BE2C (cell line): ENCODE data around the gene GRIK1.

ENCODE experiments used
- DNase-seq: peaks from one replicate; pipeline ENCODE4 v3.0.0-alpha.2; 2020
- H3K27me3 ChIP-seq: fragments of 250-450 bp; sonication (Bioruptor Pico); 2 replicates; pipeline ENCODE4 v1.5.1; 2020; ENCODE audit warnings: mild to moderate bottlenecking
- H3K36me3 ChIP-seq: fragments of 250-450 bp; sonication (Bioruptor Pico); 2 replicates; pipeline ENCODE4 v1.5.1; 2020; ENCODE audit warnings: mild to moderate bottlenecking
- H3K4me1 ChIP-seq: fragments of 250-450 bp; sonication (Bioruptor Pico); 2 replicates; pipeline ENCODE4 v1.5.1; 2020
- H3K4me3 ChIP-seq: 2 replicates; pipeline ENCODE4 v1.5.1; 2011; ENCODE audit warnings: low read depth, low read length
- H3K9me3 ChIP-seq: fragments of 250-450 bp; sonication (Bioruptor Pico); 2 replicates; pipeline ENCODE4 v1.5.1; 2020
- TF ChIP-seq, protein P1 (sequence below): IDR thresholded peaks from 2 replicates; pipeline ENCODE4 v1.5.1; 2012; ENCODE audit warnings: mild to moderate bottlenecking, low read depth, low read length

Gene GRIK1

DNA sequence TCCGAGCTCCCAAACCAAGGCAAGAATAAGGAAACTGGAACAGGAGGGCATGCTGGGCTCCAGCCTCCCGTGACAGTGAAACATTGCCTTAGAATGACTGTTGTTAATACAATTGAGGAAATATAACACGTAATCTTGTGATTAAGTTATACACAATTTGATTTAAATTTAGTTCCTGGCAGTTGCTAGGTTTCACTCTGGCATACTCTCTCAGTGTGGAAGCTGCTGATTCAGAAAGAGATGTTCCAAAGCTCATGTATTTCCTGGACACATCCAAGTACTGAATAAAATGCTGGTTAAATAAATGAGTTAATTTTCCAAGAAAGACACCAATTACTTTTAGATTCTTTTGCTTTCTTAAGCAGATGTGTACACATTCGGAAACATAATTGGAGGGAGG lies 176.1 kb downstream of the GRIK1 start:
- Histone ChIP-seq H3K27me3 (no peaks in the 10 kb centered on the region), H3K36me3 (no peaks in the 10 kb centered on the region), H3K4me3 (no peak overlapping the region), H3K4me1 (no peaks in the 10 kb centered on the region), H3K9me3 (no peaks in the 10 kb centered on the region)
- TF ChIP-seq, protein P1, sequence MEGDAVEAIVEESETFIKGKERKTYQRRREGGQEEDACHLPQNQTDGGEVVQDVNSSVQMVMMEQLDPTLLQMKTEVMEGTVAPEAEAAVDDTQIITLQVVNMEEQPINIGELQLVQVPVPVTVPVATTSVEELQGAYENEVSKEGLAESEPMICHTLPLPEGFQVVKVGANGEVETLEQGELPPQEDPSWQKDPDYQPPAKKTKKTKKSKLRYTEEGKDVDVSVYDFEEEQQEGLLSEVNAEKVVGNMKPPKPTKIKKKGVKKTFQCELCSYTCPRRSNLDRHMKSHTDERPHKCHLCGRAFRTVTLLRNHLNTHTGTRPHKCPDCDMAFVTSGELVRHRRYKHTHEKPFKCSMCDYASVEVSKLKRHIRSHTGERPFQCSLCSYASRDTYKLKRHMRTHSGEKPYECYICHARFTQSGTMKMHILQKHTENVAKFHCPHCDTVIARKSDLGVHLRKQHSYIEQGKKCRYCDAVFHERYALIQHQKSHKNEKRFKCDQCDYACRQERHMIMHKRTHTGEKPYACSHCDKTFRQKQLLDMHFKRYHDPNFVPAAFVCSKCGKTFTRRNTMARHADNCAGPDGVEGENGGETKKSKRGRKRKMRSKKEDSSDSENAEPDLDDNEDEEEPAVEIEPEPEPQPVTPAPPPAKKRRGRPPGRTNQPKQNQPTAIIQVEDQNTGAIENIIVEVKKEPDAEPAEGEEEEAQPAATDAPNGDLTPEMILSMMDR, result no peak
- no peak for DNase-seq

DNA sequence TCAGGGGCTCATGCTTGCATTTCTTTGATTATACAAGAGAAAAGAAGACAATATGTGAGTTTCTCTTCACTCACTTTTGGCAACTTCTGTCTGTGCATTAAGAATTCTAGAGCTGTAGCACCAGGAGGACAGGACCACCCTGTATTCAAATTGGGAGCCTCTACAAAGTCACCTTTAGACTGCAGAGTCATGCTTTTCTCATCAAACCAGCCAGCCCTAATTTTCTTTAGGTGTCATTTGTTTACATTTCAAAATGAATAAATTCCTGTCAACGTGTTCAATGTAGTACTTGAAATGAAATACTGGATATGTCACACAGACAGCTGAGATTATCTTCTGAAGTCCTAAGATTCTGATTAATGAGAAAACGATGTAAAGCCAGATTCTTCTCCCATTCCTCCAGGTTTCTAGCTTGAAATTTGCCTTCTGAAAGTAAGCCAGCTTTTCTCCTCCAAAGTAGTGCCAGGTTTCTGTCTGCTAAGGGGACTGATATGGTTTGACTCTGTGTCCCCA lies 177.2 kb downstream of the GRIK1 start:
- no peaks in the 10 kb centered on the region for H3K36me3 ChIP-seq
- H3K9me3 ChIP-seq, result no peaks in the 10 kb centered on the region
- TF ChIP-seq, protein P1, result no peak
- H3K4me1 ChIP-seq, result no peaks in the 10 kb centered on the region
- H3K4me3 ChIP-seq, result no peak overlapping the region
- no peak for DNase-seq
- H3K27me3 ChIP-seq, result no peaks in the 10 kb centered on the region

DNA sequence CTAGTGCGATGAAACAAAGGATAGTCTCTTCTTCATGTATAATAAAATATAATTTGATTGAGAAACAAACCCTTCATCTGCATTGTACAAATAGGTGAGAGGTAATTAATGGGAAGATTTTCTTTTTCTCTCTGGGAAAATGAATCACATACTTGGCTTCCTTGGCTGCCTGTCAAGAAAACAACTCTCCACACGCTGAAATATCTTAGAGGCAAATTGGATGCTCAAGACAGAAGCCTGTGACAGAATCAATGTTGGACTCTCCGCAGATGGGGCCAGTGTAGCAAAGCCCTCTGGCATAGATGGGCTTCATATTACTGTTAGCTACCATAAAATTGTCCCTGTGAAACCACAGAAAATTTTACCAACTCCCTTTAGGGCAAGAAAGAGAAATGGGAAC lies 186.6 kb downstream of the GRIK1 start:
- Histone ChIP-seq H3K36me3 (no peaks in the 10 kb centered on the region), H3K4me1 (no peaks in the 10 kb centered on the region), H3K4me3 (no peak overlapping the region), H3K27me3 (no peaks in the 10 kb centered on the region), H3K9me3 (no peaks in the 10 kb centered on the region)
- DNase-seq, result no peak
- TF ChIP-seq, protein P1, result no peak

GRCh38 chr21:29751473-29752185 lies 188.2 kb downstream of the GRIK1 start:
- H3K36me3 ChIP-seq, result no peaks in the 10 kb centered on the region
- no peaks in the 10 kb centered on the region for H3K4me1 ChIP-seq
- TF ChIP-seq, protein P1, result no peak
- no peak overlapping the region for H3K4me3 ChIP-seq
- no peak for DNase-seq
- H3K9me3 ChIP-seq, result no peaks in the 10 kb centered on the region
- H3K27me3 ChIP-seq, result no peaks in the 10 kb centered on the region

GRCh38 chr21:29749957-29750356 lies 189.8 kb downstream of the GRIK1 start:
- no peak overlapping the region for H3K4me3 ChIP-seq
- no peaks in the 10 kb centered on the region for H3K36me3 ChIP-seq
- no peaks in the 10 kb centered on the region for H3K27me3 ChIP-seq
- DNase-seq, result no peak
- TF ChIP-seq, protein P1, result no peak
- H3K9me3 ChIP-seq, result no peaks in the 10 kb centered on the region
- no peaks in the 10 kb centered on the region for H3K4me1 ChIP-seq

DNA sequence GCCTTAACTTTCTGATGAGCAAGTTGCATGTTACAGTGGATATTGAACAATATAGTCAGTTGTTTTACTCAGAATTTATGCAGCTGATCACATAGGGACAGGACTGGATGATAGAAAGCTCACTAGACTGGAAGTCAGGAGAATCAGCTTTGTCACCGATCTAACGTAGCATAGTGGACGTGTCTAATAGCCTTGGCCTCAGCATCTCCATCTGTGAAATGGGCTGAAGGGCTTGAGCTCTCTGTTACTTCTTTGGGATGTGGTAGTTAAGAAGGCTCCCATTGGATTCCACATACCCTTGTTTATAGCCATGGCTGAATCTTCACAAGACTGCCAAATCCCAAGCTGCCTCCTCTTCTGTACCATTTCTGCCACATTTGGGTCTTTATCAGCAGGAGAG lies 190.6 kb downstream of the GRIK1 start:
- no peak overlapping the region for H3K4me3 ChIP-seq
- DNase-seq, result no peak
- H3K9me3 ChIP-seq, result no peaks in the 10 kb centered on the region
- H3K27me3 ChIP-seq, result no peaks in the 10 kb centered on the region
- no peaks in the 10 kb centered on the region for H3K4me1 ChIP-seq
- no peaks in the 10 kb centered on the region for H3K36me3 ChIP-seq
- TF ChIP-seq, protein P1, result no peak
